Activated CD8-positive, alpha-beta T cell treated with anti-CD3 and anti-CD28 coated beads, Interleukin-2, amount 10 ng/mL, durations not matched to agents 7 days and 5 days (primary cell): ENCODE data around the gene EIF3D. TPM values are rescaled to one million over a fixed set of nuclear protein-coding genes. Genes with fewer than 3 reads are reported as not detected.
A peak's percentile ranks its signal among the peaks of the same experiment; 100 is the strongest.

Source experiments
- ATAC-seq: fragments of 150-1000 bp; cut with Tn5 transposase; one replicate; pipeline ENCODE4 v1.10.0; 2021; ENCODE audit warnings: moderate library complexity
- CTCF ChIA-PET: fragments of 350-600 bp; sonication (Branson Sonifier 250); formaldehyde crosslinking; loops from one replicate; lab custom pipeline; 2021; ENCODE audit warnings: antibody characterized with exemption; lab: Charles Lee
- POLR2A ChIA-PET: fragments of 350-600 bp; sonication (Branson Sonifier 250); formaldehyde crosslinking; loops from one replicate; lab custom pipeline; 2021; ENCODE audit warnings: antibody characterized with exemption; lab: Charles Lee
- DNase-seq: peaks from one replicate; pipeline ENCODE4 v3.0.0-alpha.2; 2020
- H3K27ac Mint-ChIP-seq: one replicate; pipeline ENCODE4 v1.8.0; 2021; ENCODE audit warnings: mild to moderate bottlenecking, mixed read lengths
- H3K27me3 Mint-ChIP-seq: one replicate; pipeline ENCODE4 v1.8.0; 2021; ENCODE audit warnings: low read depth, mixed read lengths
- H3K36me3 Mint-ChIP-seq: one replicate; pipeline ENCODE4 v1.8.0; 2021; ENCODE audit warnings: low read depth, mixed read lengths
- H3K4me1 Mint-ChIP-seq: one replicate; pipeline ENCODE4 v1.8.0; 2021; ENCODE audit warnings: low read depth, mixed read lengths
- H3K4me3 Mint-ChIP-seq: one replicate; pipeline ENCODE4 v1.8.0; 2021; ENCODE audit warnings: mild to moderate bottlenecking, mixed read lengths
- H3K9me3 Mint-ChIP-seq: one replicate; pipeline ENCODE4 v1.8.0; 2022; ENCODE audit warnings: mixed read lengths; ENCODE audit not compliant: insufficient read depth
- total RNA-seq, 2 experiments: library from RNA; stranded (reverse); gene quantifications; one replicate each; pipeline ENCODE4 v1.2.3, GENCODE V29; 2021

EIF3D gene
- total RNA-seq, 2 experiments from 2014 or later, result 186 to 190 TPM

DNA sequence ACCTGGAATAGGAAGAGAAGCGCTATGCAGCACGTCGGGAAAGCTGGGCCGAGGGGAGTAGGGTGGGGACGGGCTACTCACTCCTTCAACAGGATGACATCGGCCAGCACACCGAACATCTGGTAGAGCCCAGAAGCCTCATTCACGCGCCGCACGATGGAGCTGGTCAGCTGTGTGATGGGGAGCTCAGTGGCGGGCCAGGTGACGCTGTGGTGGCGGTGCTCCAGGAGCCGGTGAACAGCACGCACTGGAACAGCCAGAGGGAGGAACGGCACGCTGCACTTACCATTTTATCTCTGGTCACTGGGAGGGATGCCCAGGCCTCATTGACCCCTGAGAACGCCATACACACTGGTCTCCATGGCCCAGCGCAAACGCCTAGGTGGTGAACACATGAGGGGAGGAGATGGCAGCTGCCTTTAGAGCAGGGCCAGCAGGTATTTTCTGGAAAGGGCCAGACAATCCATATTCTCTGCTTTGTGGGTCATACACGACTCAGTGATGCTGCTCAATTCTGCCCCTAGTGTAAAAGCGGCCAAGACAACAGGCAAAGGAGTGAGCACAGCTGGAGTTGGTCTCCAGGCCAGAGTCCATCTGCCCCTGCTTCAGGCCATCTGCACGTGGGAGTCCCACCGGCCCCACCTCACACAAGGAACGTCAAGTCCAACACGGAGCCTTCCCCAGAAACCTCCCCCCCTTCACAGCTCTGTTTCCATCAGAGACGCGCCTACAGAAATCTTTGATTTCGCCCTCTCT lies 30.9 kb downstream of the EIF3D start:
- Mint-ChIP-seq H3K4me3 (no peak overlapping the region), H3K9me3 (no peaks in the 10 kb centered on the region), H3K36me3 (peaks cover 10% of the 10 kb centered on the region), H3K27me3 (no peaks in the 10 kb centered on the region), H3K4me1 (peaks cover 7% of the 10 kb centered on the region), H3K27ac (no peak overlapping the region)
- no peak for DNase-seq
- ATAC-seq, result no peak
- ChIA-PET CTCF (interaction anchor here (2.4 kb wide), 1 partner anchor 11 kb away, joined by 6 read pairs; no protein-coding TSS in a partner anchor), POLR2A (no interaction called here)

DNA sequence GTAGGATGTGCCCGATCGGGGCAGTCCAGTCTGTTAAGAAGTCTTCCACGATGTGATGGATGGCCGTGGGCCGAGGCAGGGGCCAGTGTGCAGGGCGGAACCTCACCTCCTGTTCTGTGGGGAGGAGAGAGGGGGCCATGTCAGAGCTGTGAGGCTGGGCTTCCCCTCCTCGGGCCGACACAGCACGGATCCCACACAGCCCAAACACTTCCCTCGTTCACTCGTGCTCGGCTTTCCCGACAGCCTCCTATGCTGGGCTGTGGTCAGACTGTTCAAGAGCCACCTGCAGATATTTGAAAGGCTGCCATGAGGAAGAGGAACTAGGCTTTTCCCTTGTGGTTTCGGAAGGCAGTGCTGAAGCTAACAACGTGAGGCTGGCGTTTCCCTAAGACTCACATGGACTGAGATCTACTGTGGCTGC lies 35.3 kb downstream of the EIF3D start:
- H3K27me3 Mint-ChIP-seq, result no peaks in the 10 kb centered on the region
- ChIA-PET CTCF (interaction anchor here (0.6 to 2.0 kb wide), 5 partner anchors 11 to 192 kb away, joined by 3 to 6 read pairs (median 4); no protein-coding TSS in a partner anchor), POLR2A (interaction anchor here (0.6 to 2.0 kb wide), 2 partner anchors 12 to 291 kb away, joined by 3 to 6 read pairs; partner anchors contain the start of gene TXN2)
- no peaks in the 10 kb centered on the region for H3K9me3 Mint-ChIP-seq
- H3K36me3 Mint-ChIP-seq, result peaks cover 20% of the 10 kb centered on the region
- peaks cover 7% of the 10 kb centered on the region for H3K4me1 Mint-ChIP-seq
- H3K27ac Mint-ChIP-seq, result peak overlapping the region; percentile 52
- peak; percentile 33 for ATAC-seq
- H3K4me3 Mint-ChIP-seq, result no peak overlapping the region
- DNase-seq, result no peak

DNA sequence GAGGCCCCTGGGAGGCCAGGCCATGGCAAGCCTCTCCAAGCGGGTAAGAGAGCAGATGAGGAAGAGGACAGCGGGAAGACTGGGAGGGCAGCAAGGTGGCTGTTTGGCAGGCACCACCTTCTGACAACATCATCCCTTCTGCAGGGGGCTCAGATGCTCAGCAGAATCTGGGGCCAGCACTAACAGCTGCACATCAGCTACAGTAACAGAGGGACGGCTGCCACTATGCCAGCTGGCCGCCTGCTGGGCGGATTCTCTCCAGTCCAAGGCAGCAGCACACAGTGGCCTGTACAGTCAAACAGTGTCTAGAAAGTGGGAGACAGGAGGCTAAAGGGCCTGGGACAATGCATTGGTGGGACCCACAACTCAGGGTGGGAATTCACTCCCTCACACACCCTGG lies 36.9 kb downstream of the EIF3D start:
- Mint-ChIP-seq H3K36me3 (peaks cover 26% of the 10 kb centered on the region), H3K27me3 (no peaks in the 10 kb centered on the region), H3K4me1 (peaks cover 7% of the 10 kb centered on the region), H3K4me3 (no peak overlapping the region), H3K27ac (peak overlapping the region; percentile 62), H3K9me3 (peaks cover 5% of the 10 kb centered on the region)
- CTCF ChIA-PET, result interaction anchor here (1.3 kb wide), 1 partner anchor 22 kb away, joined by 3 read pairs; no protein-coding TSS in a partner anchor
- ATAC-seq (no peak), DNase-seq (no peak)
- POLR2A ChIA-PET, result interaction anchor here (2.0 kb wide), 1 partner anchor 10 kb away, joined by 6 read pairs; the partner anchor contains the start of gene TXN2

DNA sequence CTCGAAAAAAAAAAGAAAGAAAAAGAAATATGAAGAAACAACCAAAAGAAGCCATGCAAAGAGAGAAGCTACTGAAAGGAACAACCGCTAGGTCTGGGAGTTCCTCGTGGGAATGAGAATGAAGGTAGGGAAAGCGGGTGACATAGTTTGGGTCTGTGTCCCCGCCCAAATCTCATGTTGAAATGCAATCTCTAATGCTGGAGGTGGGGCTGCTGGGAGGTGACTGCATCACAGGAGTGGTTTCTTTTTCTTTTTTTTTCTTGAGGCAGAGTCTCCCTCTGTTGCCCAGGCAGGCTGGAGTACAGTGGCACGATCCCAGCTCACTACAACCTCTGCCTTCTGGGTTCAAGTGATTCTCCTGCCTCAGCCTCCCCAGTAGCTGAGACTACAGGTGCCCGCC lies 37.8 kb downstream of the EIF3D start:
- Mint-ChIP-seq H3K4me1 (peaks cover 7% of the 10 kb centered on the region), H3K9me3 (peaks cover 8% of the 10 kb centered on the region), H3K4me3 (no peak overlapping the region), H3K27me3 (no peaks in the 10 kb centered on the region), H3K27ac (no peak overlapping the region), H3K36me3 (peaks cover 30% of the 10 kb centered on the region)
- ATAC-seq (no peak), DNase-seq (no peak)
- CTCF ChIA-PET, result interaction anchor here (0.6 to 1.3 kb wide), 2 partner anchors 21 to 37 kb away, joined by 3 read pairs; no protein-coding TSS in a partner anchor
- POLR2A ChIA-PET, result no interaction called here

DNA sequence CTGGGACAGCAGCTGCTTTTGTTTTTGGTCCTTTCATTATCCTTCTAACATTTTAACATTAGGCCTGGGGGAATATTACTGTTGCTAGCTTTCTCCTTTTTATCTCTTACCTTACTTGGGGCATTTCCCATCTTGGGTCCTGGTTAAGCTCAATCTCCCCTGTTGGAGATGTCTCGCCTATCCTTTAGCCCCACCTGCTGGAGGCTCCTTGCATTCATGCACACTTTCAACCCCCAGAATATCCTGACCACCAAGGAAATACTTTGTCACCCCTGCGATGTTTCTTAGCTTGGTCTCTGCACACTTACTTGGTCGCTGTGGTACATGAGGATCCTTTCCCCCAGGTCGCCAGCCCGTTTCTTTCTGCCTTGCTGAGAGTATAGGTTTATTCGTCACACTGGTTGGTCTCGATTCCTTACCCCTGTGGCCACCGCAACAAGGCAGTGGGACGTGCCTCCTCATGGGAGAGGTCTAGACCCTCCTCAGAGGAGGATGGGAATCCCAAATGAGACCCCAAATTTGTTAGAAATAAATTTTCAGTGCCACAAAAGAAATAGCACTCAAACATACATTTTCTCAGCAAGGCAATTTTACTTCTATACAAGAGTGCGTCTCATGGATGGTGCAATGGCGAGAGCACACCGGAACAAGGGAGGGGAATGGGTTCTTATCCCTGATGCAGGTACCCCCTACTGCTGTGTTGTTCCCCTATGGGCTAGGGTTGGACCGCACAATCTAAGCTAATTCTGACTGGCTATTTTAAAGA lies 42.2 kb downstream of the EIF3D start:
- H3K4me1 Mint-ChIP-seq, result peaks cover 8% of the 10 kb centered on the region
- no peak for ATAC-seq
- peaks cover 23% of the 10 kb centered on the region for H3K36me3 Mint-ChIP-seq
- POLR2A ChIA-PET, result no interaction called here
- H3K4me3 Mint-ChIP-seq, result no peak overlapping the region
- no peaks in the 10 kb centered on the region for H3K27me3 Mint-ChIP-seq
- no peak overlapping the region for H3K27ac Mint-ChIP-seq
- H3K9me3 Mint-ChIP-seq, result peaks cover 8% of the 10 kb centered on the region
- CTCF ChIA-PET, result interaction anchor here (0.6 to 3.0 kb wide), 48 partner anchors 11 to 350 kb away, joined by 3 to 23 read pairs (median 5); partner anchors contain the start of genes APOL1, APOL2, EIF3D and FOXRED2
- DNase-seq, result peak; percentile 72

DNA sequence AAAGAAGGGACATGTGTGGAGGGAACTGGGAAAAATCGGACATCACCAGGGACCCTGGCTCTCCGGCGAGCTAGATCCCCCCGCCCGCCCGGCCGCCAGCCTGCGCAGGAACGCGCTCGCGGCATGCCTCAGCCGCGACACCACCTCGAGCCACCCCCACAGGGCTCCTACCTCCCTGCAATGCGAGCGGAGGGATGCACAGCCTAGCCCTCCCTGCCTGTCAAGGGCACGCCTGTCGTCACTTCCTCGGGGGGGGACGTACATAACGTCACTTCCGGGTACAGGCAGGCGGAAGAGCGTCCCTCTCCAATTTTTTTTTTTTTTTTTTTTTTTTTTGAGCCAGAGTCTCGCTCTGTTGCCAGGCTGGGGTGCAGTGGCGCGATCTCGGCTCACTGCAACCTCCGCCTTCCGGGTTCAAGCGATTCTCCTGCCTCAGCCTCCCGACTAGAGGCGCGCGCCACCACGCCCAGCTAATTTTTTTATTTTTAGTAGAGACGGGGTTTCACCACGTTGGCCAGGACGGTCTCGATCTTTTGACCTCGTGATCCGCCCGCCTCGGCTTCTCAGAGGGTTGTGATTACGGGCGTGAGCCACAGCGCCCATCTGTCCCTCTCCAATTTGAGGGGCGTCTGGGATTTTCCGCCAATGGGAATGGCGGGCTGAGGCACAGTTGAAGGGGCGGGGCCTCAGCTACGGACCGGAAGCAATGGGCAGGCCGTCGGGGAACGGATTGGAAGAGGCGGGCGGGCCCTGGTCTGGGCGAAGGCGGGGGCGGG lies 47.4 kb downstream of the EIF3D start, which contains the start of gene TXN2:
Gene TXN2, minus strand, starts transcription at position 248 of the 776 bp plus-strand sequence. CDS start 803 bp downstream, outside the sequence.
- CTCF ChIA-PET, result interaction anchor here (1.3 to 2.6 kb wide), 4 partner anchors 11 to 287 kb away, joined by 3 to 13 read pairs (median 4); no protein-coding TSS in a partner anchor
- Mint-ChIP-seq H3K9me3 (no peaks in the 10 kb centered on the region), H3K4me3 (peak within 1 kb of the TSS; percentile 97), H3K36me3 (peaks cover 34% of the 10 kb centered on the region), H3K4me1 (peaks cover 22% of the 10 kb centered on the region), H3K27me3 (no peaks in the 10 kb centered on the region), H3K27ac (peak within 1 kb of the TSS; percentile 96)
- peak; percentile 93 for ATAC-seq
- POLR2A ChIA-PET, result interaction anchor here (0.8 to 1.6 kb wide), 13 partner anchors 12 to 242 kb away, joined by 3 to 6 read pairs (median 4); partner anchors contain the start of genes APOL2, EIF3D, FOXRED2 and MYH9
- peak; percentile 97 for DNase-seq

DNA sequence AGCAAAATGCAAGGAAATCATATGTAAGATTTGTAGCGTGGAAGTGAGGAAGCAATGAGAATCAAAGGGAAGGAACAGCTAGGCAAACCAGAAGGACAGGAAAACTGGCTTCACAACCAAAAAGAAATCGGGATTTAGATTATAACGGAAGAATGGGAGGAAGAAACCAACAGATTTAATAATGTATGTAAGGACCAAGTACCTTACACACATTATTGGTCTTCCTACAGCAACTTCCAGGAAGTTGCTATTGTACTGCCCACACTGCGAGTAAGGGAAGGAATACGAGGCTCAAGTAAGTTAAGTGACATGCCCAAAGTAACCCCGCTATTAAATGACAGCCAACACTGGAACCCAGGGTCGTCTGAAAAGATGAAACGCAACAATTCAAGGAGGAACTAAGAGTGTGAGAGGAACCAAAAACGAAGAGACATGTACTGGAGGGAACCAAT lies 48.0 kb downstream of the EIF3D start:
- peaks cover 33% of the 10 kb centered on the region for H3K36me3 Mint-ChIP-seq
- peaks cover 22% of the 10 kb centered on the region for H3K4me1 Mint-ChIP-seq
- ChIA-PET POLR2A (interaction anchor here (0.8 to 1.6 kb wide), 7 partner anchors 14 to 241 kb away, joined by 3 to 5 read pairs (median 3); partner anchors contain the start of gene APOL2), CTCF (interaction anchor here (1.4 to 2.6 kb wide), 3 partner anchors 10 to 180 kb away, joined by 3 to 13 read pairs (median 6); no protein-coding TSS in a partner anchor)
- DNase-seq (no peak), ATAC-seq (no peak)
- peak overlapping the region; percentile 97 for H3K4me3 Mint-ChIP-seq
- H3K27ac Mint-ChIP-seq, result peak overlapping the region; percentile 96
- no peaks in the 10 kb centered on the region for H3K9me3 Mint-ChIP-seq
- H3K27me3 Mint-ChIP-seq, result no peaks in the 10 kb centered on the region

DNA sequence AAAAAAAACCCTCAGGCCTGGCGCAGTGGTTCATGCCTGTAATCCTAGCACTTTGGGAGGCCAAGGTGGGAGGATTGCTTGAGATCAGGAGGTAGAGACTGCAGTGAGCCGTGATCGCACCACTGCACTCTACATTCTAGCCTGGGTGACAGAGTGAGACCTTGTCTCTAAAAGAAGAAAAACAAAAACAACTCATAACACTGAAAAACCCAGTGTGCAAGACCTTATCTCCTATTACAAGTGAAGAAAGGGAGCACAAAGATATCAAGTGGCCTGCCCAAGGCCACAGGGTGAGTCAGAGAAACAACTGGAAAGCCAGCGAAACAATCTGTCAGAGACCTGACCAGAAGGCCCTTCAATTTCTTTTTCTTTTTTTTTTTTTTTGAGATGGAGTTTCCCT lies 50.0 kb downstream of the EIF3D start:
- Mint-ChIP-seq H3K9me3 (no peaks in the 10 kb centered on the region), H3K4me3 (no peak overlapping the region), H3K27me3 (no peaks in the 10 kb centered on the region), H3K36me3 (peaks cover 49% of the 10 kb centered on the region), H3K27ac (no peak overlapping the region), H3K4me1 (peaks cover 22% of the 10 kb centered on the region)
- ATAC-seq, result no peak
- DNase-seq, result no peak
- CTCF ChIA-PET, result interaction anchor here (0.9 to 1.1 kb wide), 2 partner anchors 9 to 178 kb away, joined by 3 to 4 read pairs; no protein-coding TSS in a partner anchor
- POLR2A ChIA-PET, result no interaction called here

DNA sequence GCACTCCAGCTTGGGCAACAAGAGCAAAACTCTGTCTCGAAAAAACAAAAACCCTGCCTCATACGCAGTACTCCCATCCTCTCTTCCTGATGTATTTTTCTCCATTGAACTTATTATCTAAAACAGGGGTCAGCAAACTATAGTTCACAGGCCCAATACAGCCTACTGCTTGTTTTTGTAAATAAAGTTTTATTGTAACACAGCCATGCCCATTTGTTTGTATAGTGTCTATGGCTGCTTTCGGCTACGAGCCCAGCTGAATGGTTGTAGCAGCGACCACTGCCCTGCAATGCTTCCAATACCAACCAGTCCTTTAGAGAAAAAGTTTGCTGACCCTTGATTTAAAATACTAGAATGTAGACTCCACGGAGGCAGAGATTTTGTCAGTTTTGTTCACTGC lies 53.6 kb downstream of the EIF3D start:
- H3K9me3 Mint-ChIP-seq, result no peaks in the 10 kb centered on the region
- peaks cover 59% of the 10 kb centered on the region for H3K36me3 Mint-ChIP-seq
- CTCF ChIA-PET, result interaction anchor here (1.2 to 2.0 kb wide), 3 partner anchors 36 to 238 kb away, joined by 3 to 6 read pairs (median 3); no protein-coding TSS in a partner anchor

DNA sequence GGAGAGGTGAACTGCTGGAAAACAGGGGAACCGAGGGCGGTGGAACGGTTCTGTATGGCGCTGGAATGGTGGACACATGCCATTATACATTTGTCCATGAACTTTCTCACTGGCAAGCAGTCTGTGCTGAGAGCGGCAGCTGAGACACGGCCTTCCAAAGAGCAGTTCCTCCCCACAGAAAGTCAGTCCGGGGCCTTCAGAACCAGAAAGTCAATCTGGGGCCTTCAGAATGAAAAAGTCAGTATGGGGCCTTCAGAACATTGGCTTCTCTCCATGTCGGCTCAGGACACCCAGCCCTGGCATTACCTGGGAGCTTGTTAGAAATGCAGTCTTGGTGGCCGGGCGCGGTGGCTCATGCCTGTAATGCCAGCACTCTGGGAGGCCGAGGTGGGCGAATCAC lies 56.3 kb downstream of the EIF3D start:
- no peaks in the 10 kb centered on the region for H3K27me3 Mint-ChIP-seq
- no peaks in the 10 kb centered on the region for H3K9me3 Mint-ChIP-seq
- DNase-seq (no peak), ATAC-seq (no peak)
- POLR2A ChIA-PET, result no interaction called here
- CTCF ChIA-PET, result interaction anchor here (5.8 kb wide), 1 partner anchor 171 kb away, joined by 60 read pairs; no protein-coding TSS in a partner anchor
- H3K36me3 Mint-ChIP-seq, result peaks cover 53% of the 10 kb centered on the region
- peaks cover 24% of the 10 kb centered on the region for H3K4me1 Mint-ChIP-seq
- H3K27ac Mint-ChIP-seq, result peak overlapping the region; percentile 3
- no peak overlapping the region for H3K4me3 Mint-ChIP-seq

More for the DNA sequence above, 53.6 kb downstream of the EIF3D start:
- ATAC-seq, result no peak
- POLR2A ChIA-PET, result no interaction called here
- no peak overlapping the region for H3K4me3 Mint-ChIP-seq
- no peaks in the 10 kb centered on the region for H3K27me3 Mint-ChIP-seq
- no peak for DNase-seq
- no peak overlapping the region for H3K27ac Mint-ChIP-seq
- peaks cover 13% of the 10 kb centered on the region for H3K4me1 Mint-ChIP-seq
